HG03354 (cell line): ENCODE data around the gene N4BP2L2.

Source experiments
- ATAC-seq: cut with Tn5 transposase; IDR thresholded peaks from one replicate; pipeline ENCODE4 v1.9.1; 2021; ENCODE audit warnings: mild to moderate bottlenecking; ENCODE audit not compliant: unreplicated experiment, poor library complexity, severe bottlenecking

N4BP2L2 gene

DNA sequence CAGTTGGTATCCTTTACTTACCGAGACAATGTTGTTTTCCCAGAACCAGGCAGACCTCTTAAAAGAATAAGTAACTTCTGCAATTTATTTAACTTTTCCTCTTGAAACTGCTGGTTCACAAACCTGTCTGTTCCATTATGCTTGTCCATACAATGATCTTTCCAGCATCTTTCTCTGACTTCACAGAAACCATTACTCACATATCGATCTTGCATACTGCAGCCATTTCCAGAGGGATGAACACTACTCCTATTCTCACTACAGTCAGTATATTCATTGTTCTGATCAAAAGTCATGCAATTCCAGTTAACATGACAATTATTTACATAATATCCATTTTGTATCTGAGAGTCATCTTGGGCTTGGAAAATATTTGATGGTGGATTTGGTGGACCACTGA, 2.8 kb downstream of the N4BP2L2 start:
- ATAC-seq, result no peak

- ATAC-seq, result no peak
Observed at GRCh38 chr13:32535115-32535514, 3.5 kb downstream of the N4BP2L2 start.

GRCh38 chr13:32530841-32531253, 7.7 kb downstream of the N4BP2L2 start:
- peak; percentile 73 for ATAC-seq

GRCh38 chr13:32528358-32528757, 10.2 kb downstream of the N4BP2L2 start:
- no peak for ATAC-seq

DNA sequence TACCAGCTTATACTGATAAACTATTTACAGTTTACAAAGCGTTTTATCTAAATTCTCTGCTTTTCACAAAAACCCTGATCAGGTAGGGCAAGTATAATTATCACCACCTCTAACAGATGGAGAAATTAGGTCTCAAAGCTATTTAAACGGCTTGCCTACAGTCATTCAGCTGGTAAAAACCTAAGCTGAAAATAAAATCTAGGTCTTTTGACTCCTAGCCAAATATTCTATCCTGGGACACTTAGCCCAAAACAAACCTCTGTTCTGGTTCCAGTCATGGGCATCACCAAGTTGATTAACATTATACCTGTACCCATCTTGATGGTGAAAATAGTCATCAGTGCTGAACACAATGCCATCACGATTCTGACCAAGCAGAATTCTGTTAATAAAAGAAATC, 11.4 kb downstream of the N4BP2L2 start:
- no peak for ATAC-seq

- no peak for ATAC-seq
Observed at GRCh38 chr13:32525766-32526165, 12.8 kb downstream of the N4BP2L2 start.

GRCh38 chr13:32515246-32515645, 23.3 kb downstream of the N4BP2L2 start:
- ATAC-seq, result no peak

DNA sequence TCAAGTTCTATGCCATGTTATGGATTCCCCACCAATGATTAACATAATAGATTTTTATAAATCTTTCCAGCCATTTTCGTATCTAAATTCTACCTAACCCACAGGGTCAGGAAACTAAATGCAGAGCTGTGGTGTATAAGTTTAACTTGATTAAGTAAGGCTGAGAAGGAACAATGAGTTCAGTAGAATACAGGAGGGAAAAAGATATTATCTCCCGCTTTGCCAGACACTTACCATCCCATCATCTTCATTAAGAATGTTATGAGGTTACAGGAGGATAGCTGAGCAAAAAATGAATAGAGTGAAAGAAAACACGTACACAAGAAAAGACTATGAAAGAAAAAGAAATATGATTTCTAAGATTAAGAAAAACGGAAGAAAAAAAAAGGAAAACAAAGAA, 27.1 kb downstream of the N4BP2L2 start:
- no peak for ATAC-seq

- ATAC-seq, result no peak
Observed at GRCh38 chr13:32504876-32505275, 33.7 kb downstream of the N4BP2L2 start.

DNA sequence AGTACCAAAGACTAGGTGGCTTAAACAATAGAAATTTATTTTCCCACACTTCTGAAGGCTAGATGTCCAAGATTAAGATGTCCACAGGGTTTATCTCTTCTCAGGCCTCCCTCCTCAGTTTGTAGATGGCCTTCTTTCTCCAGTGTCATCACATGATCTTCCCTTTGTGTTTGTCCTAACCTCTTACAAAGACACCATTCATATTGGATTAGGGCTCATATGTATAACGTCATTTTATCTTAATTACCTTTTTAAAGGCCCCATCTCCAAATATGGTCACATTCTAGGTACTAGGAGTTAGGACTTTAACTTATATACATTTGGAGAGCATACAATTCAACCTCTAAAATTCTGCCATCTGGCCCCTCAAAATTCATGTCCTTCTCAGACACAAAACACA, 34.3 kb downstream of the N4BP2L2 start:
- no peak for ATAC-seq

- no peak for ATAC-seq
Observed at GRCh38 chr13:32503727-32504126, 34.9 kb downstream of the N4BP2L2 start.

- no peak for ATAC-seq
Observed at GRCh38 chr13:32501064-32501463, 37.5 kb downstream of the N4BP2L2 start.

DNA sequence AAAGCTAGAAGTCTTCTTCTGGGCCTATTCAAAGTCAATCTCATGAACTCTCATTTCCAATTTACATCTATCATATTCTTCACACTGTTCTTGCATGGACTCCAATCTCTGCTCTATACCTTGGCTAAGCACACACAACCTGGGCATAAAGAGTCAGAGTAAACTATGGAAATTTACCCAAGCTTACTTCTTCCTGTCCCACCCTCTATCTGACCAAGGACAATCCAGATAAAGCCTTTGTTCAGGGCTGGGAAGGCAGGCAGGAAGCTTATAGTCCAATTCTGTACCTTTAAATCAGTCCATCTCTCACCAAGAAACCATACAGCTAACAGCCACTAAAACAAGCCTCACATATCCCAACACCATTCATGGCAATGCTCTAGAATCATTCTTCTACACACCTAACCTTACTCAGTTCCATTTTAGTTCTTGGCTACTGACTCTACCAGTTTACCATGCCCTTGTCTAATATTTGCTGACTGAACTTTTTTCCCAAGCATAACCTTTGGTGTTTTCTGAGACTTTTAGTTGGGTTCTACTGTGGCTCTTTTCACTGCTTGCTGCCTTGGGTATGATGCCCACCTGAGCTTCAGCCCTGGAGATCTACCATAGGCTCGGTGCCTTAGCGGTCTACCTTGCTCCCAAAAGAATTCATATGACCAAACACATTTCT, 38.9 kb downstream of the N4BP2L2 start:
- no peak for ATAC-seq

GRCh38 chr13:32497589-32497988, 41.0 kb downstream of the N4BP2L2 start:
- no peak for ATAC-seq

DNA sequence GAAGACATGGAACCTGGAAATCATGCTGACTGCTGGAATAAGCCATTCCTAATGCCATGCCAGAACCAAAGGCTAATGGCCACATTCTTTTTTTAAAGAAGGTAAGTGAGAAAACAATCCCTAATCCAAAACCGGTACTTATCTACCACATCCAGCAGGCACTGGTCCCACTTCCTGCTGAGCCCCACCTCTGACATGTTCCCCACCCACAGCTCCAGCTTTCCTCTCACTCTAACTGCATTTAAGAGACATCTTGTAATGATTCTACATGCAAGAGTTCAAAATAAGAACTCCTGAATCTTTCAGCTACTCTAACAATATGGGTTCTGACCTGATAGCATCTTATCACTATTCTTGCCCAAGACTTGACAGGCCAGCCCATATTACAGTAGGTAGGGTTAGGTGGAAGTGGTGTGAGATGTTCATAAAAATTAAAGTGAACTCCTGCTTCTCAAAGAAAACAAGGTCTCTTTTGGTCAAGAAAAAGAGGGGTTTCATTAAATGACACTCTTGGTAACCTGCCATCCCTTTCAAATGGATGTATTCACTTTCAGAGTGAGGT, 41.9 kb downstream of the N4BP2L2 start:
- ATAC-seq, result no peak

DNA sequence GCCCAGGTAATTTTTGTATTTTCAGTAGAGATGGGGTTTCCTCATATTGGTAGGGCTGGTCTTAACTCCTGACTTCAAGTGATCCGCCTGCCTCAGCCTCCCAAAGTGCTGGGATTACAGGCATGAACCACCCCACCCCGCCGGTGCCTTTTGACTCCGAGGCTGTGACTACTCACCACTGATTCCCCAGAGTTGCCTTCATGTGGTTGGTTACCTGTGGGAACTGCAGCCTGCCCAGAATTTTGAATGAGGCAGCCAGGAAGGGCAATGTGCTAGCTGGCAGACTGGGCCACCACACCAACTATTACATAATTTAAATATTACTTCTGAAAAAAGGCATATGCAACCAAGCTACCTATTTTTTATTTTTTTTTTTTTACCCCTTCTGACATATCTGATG, 42.8 kb downstream of the N4BP2L2 start:
- no peak for ATAC-seq

DNA sequence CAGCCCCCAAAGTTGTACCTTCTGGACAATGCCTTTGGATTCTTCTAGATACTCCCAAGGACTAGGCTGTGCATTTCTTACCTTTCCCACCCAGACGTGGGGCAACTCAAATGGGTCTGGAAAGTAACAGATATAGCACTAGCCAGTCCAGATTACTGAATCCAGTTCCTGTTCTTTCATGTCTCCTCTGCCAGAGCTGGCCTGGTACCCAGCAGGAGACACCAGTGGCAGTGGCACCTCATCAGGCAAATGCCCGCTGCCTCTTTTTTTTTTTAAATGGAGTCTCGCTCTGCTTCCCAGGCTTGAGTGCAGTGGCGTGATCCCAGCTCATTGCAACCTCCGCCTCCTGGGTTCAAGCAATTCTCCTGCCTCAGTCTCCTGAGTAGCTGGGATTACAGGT, 43.2 kb downstream of the N4BP2L2 start:
- ATAC-seq, result no peak

- no peak for ATAC-seq
Observed at GRCh38 chr13:32491028-32491427, 47.6 kb downstream of the N4BP2L2 start.

DNA sequence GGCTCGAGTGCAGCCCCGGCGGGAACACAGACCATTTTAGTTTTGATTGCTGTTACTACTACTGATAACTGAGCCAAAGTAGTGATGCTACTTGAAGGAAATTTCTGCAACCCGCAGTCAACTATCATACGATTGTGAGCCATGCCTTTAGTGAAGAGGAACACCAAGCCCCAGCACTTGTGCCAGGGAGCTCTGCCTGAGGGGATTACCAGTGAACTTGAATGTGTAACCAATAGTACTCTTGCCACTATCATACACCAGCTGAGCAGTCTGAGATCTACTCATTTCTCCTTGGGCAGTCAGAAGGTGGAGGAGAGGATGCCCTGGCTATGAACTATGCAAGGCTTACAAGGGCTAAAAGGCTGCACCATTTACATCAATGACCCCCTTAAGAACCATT, 61.7 kb downstream of the N4BP2L2 start:
- ATAC-seq, result no peak

GRCh38 chr13:32476021-32476731, 62.4 kb downstream of the N4BP2L2 start:
- ATAC-seq, result no peak
